ENCODE measurements around the gene SLCO1A2. TPM values are rescaled to one million over a fixed set of nuclear protein-coding genes. Genes with fewer than 3 reads are reported as not detected.

SLCO1A2 gene
- total RNA-seq, 4 donors from 2014 or later = 0.22 TPM; not detected in 3

GRCh38 chr12:21353487-21353886 is 18.8 kb upstream of the SLCO1A2 start:
- WGBS, 2 donors = 46 to 54% methylated on average over 1 of the region's 1 CpG
- H3K4me1 ChIP-seq = no peaks in the 10 kb centered on the region
- TF ChIP-seq, protein P1, sequence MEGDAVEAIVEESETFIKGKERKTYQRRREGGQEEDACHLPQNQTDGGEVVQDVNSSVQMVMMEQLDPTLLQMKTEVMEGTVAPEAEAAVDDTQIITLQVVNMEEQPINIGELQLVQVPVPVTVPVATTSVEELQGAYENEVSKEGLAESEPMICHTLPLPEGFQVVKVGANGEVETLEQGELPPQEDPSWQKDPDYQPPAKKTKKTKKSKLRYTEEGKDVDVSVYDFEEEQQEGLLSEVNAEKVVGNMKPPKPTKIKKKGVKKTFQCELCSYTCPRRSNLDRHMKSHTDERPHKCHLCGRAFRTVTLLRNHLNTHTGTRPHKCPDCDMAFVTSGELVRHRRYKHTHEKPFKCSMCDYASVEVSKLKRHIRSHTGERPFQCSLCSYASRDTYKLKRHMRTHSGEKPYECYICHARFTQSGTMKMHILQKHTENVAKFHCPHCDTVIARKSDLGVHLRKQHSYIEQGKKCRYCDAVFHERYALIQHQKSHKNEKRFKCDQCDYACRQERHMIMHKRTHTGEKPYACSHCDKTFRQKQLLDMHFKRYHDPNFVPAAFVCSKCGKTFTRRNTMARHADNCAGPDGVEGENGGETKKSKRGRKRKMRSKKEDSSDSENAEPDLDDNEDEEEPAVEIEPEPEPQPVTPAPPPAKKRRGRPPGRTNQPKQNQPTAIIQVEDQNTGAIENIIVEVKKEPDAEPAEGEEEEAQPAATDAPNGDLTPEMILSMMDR (IDR thresholded peaks at IDR 0.05) = no peak
- TF ChIP-seq EP300 (IDR thresholded peaks at IDR 0.05) (no peak), POLR2A (IDR thresholded peaks at IDR 0.05) (no peak)
- DNase-seq (ENCODE audit: low spot score in 2 of 2) = no peak
- H3K9me3 ChIP-seq = no peaks in the 10 kb centered on the region
- H3K27ac ChIP-seq = no peak overlapping the region
- H3K36me3 ChIP-seq = no peaks in the 10 kb centered on the region
- H3K27me3 ChIP-seq = no peaks in the 10 kb centered on the region
- H3K4me3 ChIP-seq = no peak overlapping the region

GRCh38 chr12:21350975-21351374 is 16.3 kb upstream of the SLCO1A2 start:
- TF ChIP-seq, protein P1 (IDR thresholded peaks at IDR 0.05) = no peak
- no peak for TF ChIP-seq POLR2A (IDR thresholded peaks at IDR 0.05)
- no peak for TF ChIP-seq EP300 (IDR thresholded peaks at IDR 0.05)
- Histone ChIP-seq H3K4me1 (no peaks in the 10 kb centered on the region), H3K9me3 (no peaks in the 10 kb centered on the region), H3K4me3 (no peak overlapping the region), H3K36me3 (no peaks in the 10 kb centered on the region), H3K27ac (no peak overlapping the region), H3K27me3 (no peaks in the 10 kb centered on the region)
- no peak for DNase-seq (ENCODE audit: low spot score in 2 of 2)
- 88 to 89% methylated on average over 1 of the region's 1 CpG for WGBS, 2 donors

DNA sequence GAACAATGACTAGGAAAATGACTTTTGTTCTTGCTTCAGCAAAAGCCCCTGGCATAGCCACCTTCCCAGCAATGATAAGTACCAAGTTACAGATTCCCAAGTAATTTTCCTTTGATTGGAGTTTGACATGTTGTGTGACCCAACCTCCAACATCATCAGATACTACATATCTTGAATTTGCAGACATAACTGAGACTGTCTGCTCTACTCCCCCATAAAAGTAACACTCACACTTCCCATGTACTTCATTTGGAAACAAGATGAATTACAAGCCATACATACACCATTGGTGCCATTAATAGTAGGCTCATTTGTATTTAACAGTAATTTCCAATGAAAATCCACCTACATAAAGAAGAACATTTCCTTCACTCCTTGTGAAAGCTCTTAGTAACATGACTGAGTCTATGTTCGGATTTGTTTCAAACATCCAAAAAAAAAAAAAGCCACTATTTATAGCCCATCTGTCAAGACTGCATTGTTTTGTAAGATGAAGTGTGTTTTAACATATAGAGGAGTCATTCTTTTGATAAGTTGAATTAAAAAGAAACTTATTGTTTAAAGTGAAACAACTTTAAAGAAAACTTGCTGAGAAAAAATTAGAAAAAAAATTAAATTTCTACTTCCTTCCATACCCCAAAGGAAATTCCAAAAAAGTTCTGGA is 12.0 kb upstream of the SLCO1A2 start:
- no peak overlapping the region for H3K27ac ChIP-seq
- H3K36me3 ChIP-seq = no peaks in the 10 kb centered on the region
- H3K4me1 ChIP-seq = no peaks in the 10 kb centered on the region
- H3K4me3 ChIP-seq = no peak overlapping the region
- no peak for TF ChIP-seq POLR2A (IDR thresholded peaks at IDR 0.05)
- TF ChIP-seq, protein P1 (IDR thresholded peaks at IDR 0.05) = no peak
- no peak for TF ChIP-seq EP300 (IDR thresholded peaks at IDR 0.05)
- H3K9me3 ChIP-seq = no peaks in the 10 kb centered on the region
- no peaks in the 10 kb centered on the region for H3K27me3 ChIP-seq
- DNase-seq (ENCODE audit: low spot score in 2 of 2) = no peak
- 28 to 36% methylated on average over 1 of the region's 1 CpG for WGBS, 2 donors

DNA sequence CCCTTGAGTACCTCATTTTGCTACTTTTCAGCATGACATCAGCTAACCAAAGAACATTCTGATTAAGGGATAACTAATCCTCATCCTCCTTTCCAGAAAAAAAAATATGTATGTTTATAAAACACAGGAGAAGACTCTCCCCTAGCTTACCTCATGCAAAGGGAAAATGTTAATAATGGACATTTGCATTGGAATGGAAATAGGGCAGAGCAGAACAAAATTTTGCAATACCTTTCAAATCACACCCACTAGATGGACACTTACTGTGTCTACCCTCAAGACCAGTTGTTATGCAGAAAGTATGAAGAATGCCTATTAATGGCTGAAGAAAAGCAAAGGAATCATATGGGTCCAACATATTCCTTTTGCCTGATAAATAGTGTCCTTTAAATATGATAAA is 8.9 kb upstream of the SLCO1A2 start:
- Histone ChIP-seq H3K4me3 (no peak overlapping the region), H3K27me3 (no peaks in the 10 kb centered on the region), H3K4me1 (no peaks in the 10 kb centered on the region), H3K9me3 (no peaks in the 10 kb centered on the region), H3K36me3 (no peaks in the 10 kb centered on the region), H3K27ac (no peak overlapping the region)
- no peak for DNase-seq (ENCODE audit: low spot score in 2 of 2)
- TF ChIP-seq, protein P1 (IDR thresholded peaks at IDR 0.05) = no peak
- TF ChIP-seq POLR2A (IDR thresholded peaks at IDR 0.05) (no peak), EP300 (IDR thresholded peaks at IDR 0.05) (no peak)

GRCh38 chr12:21341769-21342168 is 7.1 kb upstream of the SLCO1A2 start:
- Histone ChIP-seq H3K27ac (no peak overlapping the region), H3K9me3 (no peaks in the 10 kb centered on the region), H3K36me3 (no peaks in the 10 kb centered on the region), H3K27me3 (no peaks in the 10 kb centered on the region), H3K4me3 (no peak overlapping the region), H3K4me1 (peaks cover 0 to 5% (median 0%) of the 10 kb centered on the region in 4 donors)
- TF ChIP-seq, protein P1 (IDR thresholded peaks at IDR 0.05) = no peak
- TF ChIP-seq EP300 (IDR thresholded peaks at IDR 0.05) (no peak), POLR2A (IDR thresholded peaks at IDR 0.05) (no peak)
- no peak for DNase-seq (ENCODE audit: low spot score in 2 of 2)
- 78 to 80% methylated on average over 4 of the region's 4 CpGs for WGBS, 2 donors

Data from tibial nerve (tissue), 4 donors.